Calu3 (cell line): ENCODE measurements around the gene LLGL2. TPM values are rescaled to one million over a fixed set of nuclear protein-coding genes. Genes with fewer than 3 reads are reported as not detected.

Source experiments
- BruUV-seq: library from RNA; stranded (reverse); fragments of 400-500 nt; replicated peaks from 2 replicates; lab custom pipeline; 2021; lab: Mats Ljungman, UMichigan
- CTCF ChIA-PET: fragments of 300-600 bp; sonication (Branson Sonifier 250); formaldehyde crosslinking; loops from one replicate; lab custom pipeline; 2022; ENCODE audit warnings: antibody characterized with exemption; lab: Charles Lee
- DNase-seq: peaks from one replicate; pipeline ENCODE4 v3.0.0; 2022
- H3K27ac Mint-ChIP-seq: one replicate; pipeline ENCODE4 v1.8.0; 2022; ENCODE audit warnings: mixed read lengths; ENCODE audit not compliant: unreplicated experiment
- H3K27me3 Mint-ChIP-seq: one replicate; pipeline ENCODE4 v1.8.0; 2022; ENCODE audit warnings: mixed read lengths; ENCODE audit not compliant: unreplicated experiment
- H3K36me3 Mint-ChIP-seq: one replicate; pipeline ENCODE4 v1.8.0; 2022; ENCODE audit warnings: mild to moderate bottlenecking, moderate library complexity, mixed read lengths; ENCODE audit not compliant: insufficient read depth, unreplicated experiment
- H3K4me1 Mint-ChIP-seq: one replicate; pipeline ENCODE4 v1.8.0; 2022; ENCODE audit warnings: mild to moderate bottlenecking, low read depth, mixed read lengths; ENCODE audit not compliant: unreplicated experiment
- H3K4me3 Mint-ChIP-seq: one replicate; pipeline ENCODE4 v1.8.0; 2022; ENCODE audit warnings: mild to moderate bottlenecking, low read depth, moderate library complexity, mixed read lengths; ENCODE audit not compliant: unreplicated experiment
- H3K9me3 Mint-ChIP-seq: one replicate; pipeline ENCODE4 v1.8.0; 2022; ENCODE audit warnings: low read depth, mixed read lengths; ENCODE audit not compliant: unreplicated experiment
- intact Hi-C: fragments of 100-400 bp; cut with micrococcal nuclease; formaldehyde crosslinking; loops from one replicate; pipeline ENCODE4 v1.10.0; 2022; ENCODE audit not compliant: unreplicated experiment
- total RNA-seq: library from RNA; stranded (reverse); gene quantifications from 2 replicates; pipeline ENCODE4 v1.2.3, GENCODE V29; 2022
- TF ChIP-seq, protein P1 (sequence below): fragments of 200-600 bp; IDR thresholded peaks from one replicate; pipeline ENCODE4 v1.8.0; 2022; ENCODE audit warnings: antibody characterized with exemption; ENCODE audit not compliant: unreplicated experiment

LLGL2 gene
- total RNA-seq, 1 experiment from 2014 or later: 208 TPM

DNA sequence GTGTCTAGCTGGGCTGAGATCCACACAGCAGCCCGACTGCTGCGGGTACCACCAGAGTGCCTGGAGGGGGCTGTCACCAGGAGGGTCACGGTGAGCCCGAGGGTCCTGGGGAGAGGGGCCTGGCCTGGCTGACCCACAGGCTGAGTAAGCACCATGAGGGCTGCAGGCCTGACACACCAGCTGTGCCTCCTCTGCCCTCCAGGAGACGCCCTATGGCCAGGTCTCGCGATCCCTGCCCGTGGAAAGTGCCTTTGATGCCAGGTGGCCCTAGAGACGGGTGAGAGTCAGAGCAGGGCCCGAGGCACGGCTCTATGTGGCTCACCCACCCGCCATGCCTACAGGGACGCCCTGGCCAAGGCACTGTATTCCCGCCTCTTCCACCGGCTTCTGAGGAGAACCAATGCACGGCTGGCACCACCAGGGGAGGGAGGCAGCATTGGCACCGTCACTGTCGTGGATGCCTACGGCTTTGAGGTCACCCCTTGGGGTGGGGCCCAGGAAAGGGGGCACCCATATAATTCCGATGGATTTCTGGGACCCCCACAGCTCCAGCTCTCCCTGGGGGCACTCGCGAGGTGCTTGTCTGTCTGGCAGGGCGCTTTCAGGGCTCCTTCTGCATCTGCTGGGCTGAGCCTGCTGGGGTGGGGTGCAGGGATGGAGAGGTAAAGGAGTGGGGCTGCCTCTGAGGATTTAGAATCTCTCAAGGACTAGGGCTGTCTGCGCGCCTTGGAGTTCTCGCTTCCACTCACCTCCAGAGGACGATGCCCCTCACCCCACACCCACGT, 69.2 kb downstream of the LLGL2 start:
- H3K27ac Mint-ChIP-seq: no peak overlapping the region
- no peaks in the 10 kb centered on the region for H3K27me3 Mint-ChIP-seq
- intact Hi-C loops: no loop called here
- DNase-seq: no peak
- H3K36me3 Mint-ChIP-seq: no peaks in the 10 kb centered on the region
- CTCF ChIA-PET: no interaction called here
- no peaks in the 10 kb centered on the region for H3K9me3 Mint-ChIP-seq
- no peak overlapping the region for H3K4me3 Mint-ChIP-seq
- no peaks in the 10 kb centered on the region for H3K4me1 Mint-ChIP-seq
- TF ChIP-seq, protein P1, sequence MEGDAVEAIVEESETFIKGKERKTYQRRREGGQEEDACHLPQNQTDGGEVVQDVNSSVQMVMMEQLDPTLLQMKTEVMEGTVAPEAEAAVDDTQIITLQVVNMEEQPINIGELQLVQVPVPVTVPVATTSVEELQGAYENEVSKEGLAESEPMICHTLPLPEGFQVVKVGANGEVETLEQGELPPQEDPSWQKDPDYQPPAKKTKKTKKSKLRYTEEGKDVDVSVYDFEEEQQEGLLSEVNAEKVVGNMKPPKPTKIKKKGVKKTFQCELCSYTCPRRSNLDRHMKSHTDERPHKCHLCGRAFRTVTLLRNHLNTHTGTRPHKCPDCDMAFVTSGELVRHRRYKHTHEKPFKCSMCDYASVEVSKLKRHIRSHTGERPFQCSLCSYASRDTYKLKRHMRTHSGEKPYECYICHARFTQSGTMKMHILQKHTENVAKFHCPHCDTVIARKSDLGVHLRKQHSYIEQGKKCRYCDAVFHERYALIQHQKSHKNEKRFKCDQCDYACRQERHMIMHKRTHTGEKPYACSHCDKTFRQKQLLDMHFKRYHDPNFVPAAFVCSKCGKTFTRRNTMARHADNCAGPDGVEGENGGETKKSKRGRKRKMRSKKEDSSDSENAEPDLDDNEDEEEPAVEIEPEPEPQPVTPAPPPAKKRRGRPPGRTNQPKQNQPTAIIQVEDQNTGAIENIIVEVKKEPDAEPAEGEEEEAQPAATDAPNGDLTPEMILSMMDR: no peak
- no TSS peak for BruUV-seq

- H3K27ac Mint-ChIP-seq: no peak overlapping the region
- BruUV-seq: no TSS peak
- TF ChIP-seq, protein P1: no peak
- H3K9me3 Mint-ChIP-seq: no peaks in the 10 kb centered on the region
- H3K36me3 Mint-ChIP-seq: no peaks in the 10 kb centered on the region
- CTCF ChIA-PET: no interaction called here
- no peak overlapping the region for H3K4me3 Mint-ChIP-seq
- H3K4me1 Mint-ChIP-seq: no peaks in the 10 kb centered on the region
- intact Hi-C loops: no loop called here
- H3K27me3 Mint-ChIP-seq: no peaks in the 10 kb centered on the region
- no peak for DNase-seq
These were observed 69.9 kb downstream of the LLGL2 start for GRCh38 chr17:75595284-75595919.

DNA sequence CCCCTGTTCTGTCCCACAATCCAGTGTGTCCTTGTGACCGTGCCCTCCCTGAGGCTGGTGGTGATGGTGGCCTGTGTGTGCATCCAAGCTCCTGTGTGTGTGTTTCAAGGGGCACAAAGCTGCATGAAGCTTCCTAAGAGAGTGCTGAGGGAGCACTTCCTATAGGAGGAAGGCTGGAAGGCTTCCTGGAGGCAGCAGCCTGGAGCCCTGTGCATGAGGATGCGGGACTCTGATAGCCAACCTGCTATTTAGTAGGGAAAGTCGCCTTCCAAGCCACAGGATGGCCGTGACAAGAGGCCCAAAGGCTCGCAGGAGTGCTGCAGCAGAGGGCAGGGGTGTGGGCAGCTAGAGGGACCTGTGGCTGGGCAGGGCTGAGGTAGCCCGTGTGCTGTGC, 70.4 kb downstream of the LLGL2 start:
- no peaks in the 10 kb centered on the region for H3K4me1 Mint-ChIP-seq
- no TSS peak for BruUV-seq
- H3K4me3 Mint-ChIP-seq: no peak overlapping the region
- intact Hi-C loops: no loop called here
- peaks cover under 1% of the 10 kb centered on the region for H3K36me3 Mint-ChIP-seq
- H3K9me3 Mint-ChIP-seq: no peaks in the 10 kb centered on the region
- H3K27me3 Mint-ChIP-seq: no peaks in the 10 kb centered on the region
- TF ChIP-seq, protein P1: no peak
- DNase-seq: no peak
- CTCF ChIA-PET: no interaction called here
- H3K27ac Mint-ChIP-seq: no peak overlapping the region

GRCh38 chr17:75596320-75597087, 71.0 kb downstream of the LLGL2 start:
- DNase-seq: no peak
- no TSS peak for BruUV-seq
- Mint-ChIP-seq H3K9me3 (no peaks in the 10 kb centered on the region), H3K27me3 (no peaks in the 10 kb centered on the region), H3K27ac (no peak overlapping the region), H3K4me3 (no peak overlapping the region), H3K36me3 (peaks cover 5% of the 10 kb centered on the region), H3K4me1 (peaks cover 5% of the 10 kb centered on the region)
- TF ChIP-seq, protein P1: no peak
- CTCF ChIA-PET: no interaction called here
- intact Hi-C loops: no loop called here
